Kidney (tissue), 14 donors: ENCODE measurements around the gene DPP3. TPM values are rescaled to one million over a fixed set of nuclear protein-coding genes. Genes with fewer than 3 reads are reported as not detected.

Experiments
- DNase-seq, 5 donors: peaks; one replicate each; pipeline ENCODE4 v3.0.0-alpha.2; 2013 to 2020
- FAIRE-seq: peaks from 2 replicates; lab custom pipeline; 2012; peaks lifted over from hg19 to GRCh38; lab: Jason Lieb, UNC
- H3K27ac ChIP-seq, 2 donors: one replicate each; pipeline ENCODE4 v1.7.0; 2013; ENCODE audit warnings: low read depth in 2 of 2, low read length in 2 of 2, inconsistent platforms in 1 of 2
- H3K27me3 ChIP-seq: one replicate; pipeline ENCODE4 v1.7.1; 2013; ENCODE audit warnings: low read length, inconsistent platforms; ENCODE audit not compliant: control insufficient read depth, insufficient read depth
- H3K36me3 ChIP-seq, 3 donors: one replicate each; pipeline versions ENCODE4 v1.7.0 to v1.7.1; 2013; ENCODE audit warnings: low read length in 3 of 3, control low read depth in 1 of 3, inconsistent platforms in 1 of 3; ENCODE audit not compliant: insufficient read depth in 3 of 3, control insufficient read depth in 2 of 3
- H3K4me1 ChIP-seq, 3 donors: one replicate each; pipeline versions ENCODE4 v1.7.0 to v1.7.1; 2013; ENCODE audit warnings: low read length in 3 of 3, inconsistent platforms in 1 of 3, low read depth in 1 of 3; ENCODE audit not compliant: control insufficient read depth in 2 of 3, insufficient read depth in 2 of 3
- H3K4me3 ChIP-seq, 3 donors: one replicate each; pipeline versions ENCODE4 v1.7.0 to v1.8.1; 2013; ENCODE audit warnings: low read length in 3 of 3, control low read depth in 1 of 3, inconsistent platforms in 1 of 3
- H3K9ac ChIP-seq, 3 donors: one replicate each; pipeline versions ENCODE4 v1.7.0 to v1.7.1; 2013; ENCODE audit warnings: low read length in 3 of 3, control low read depth in 1 of 3, inconsistent platforms in 1 of 3
- H3K9me3 ChIP-seq, 3 donors: one replicate each; pipeline versions ENCODE4 v1.7.0 to v1.7.1; 2013; ENCODE audit warnings: low read length in 3 of 3, control low read depth in 1 of 3, inconsistent platforms in 1 of 3; ENCODE audit not compliant: control insufficient read depth in 2 of 3, insufficient read depth in 1 of 3
- intact Hi-C: fragments of 100-400 bp; cut with DNase I; formaldehyde crosslinking; loops from one replicate; pipeline ENCODE4 v1.11.1; 2022
- polyA plus RNA-seq: library from polyadenylated mRNA; stranded (reverse); fragments of 350-450 nt; fragmentation: Illumina TruSeq; extraction: RNeasy Lipid Tissue Mini Kit (QIAGEN cat#74804); gene quantifications from one replicate; pipeline ENCODE4 v1.2.3, GENCODE V29; 2014; ENCODE audit warnings: low read depth, low replicate concordance; ENCODE audit not compliant: insufficient read depth
- total RNA-seq: library from RNA; stranded (reverse); fragmentation: NEBNext Ultra II Directional; extraction: Animal tissue kit (Norgen Biotek cat#: 25700); gene quantifications from one replicate; pipeline ENCODE4 v1.2.1, GENCODE V29; 2021
- TF ChIP-seq, protein P1 (sequence below): IDR thresholded peaks from 3 replicates; pipeline ENCODE4 v1.5.1; 2012; ENCODE audit warnings: mild to moderate bottlenecking, moderate library complexity, borderline replicate concordance; ENCODE audit not compliant: insufficient read depth; ENCODE audit errors: extremely low read depth
- donor health status: control.
- donor health status: control.
- donor health status: control.
- donor health status: control.
- donor health status: control.
- donor health status: DM: yes; HTN: yes; CAD: no.
- donor health status: Normal renal cell carcinoma (clear cell type).

The DPP3 gene
- total and polyA plus RNA-seq, 2 donors from 2014 or later, result 32.9 to 41.7 TPM

GRCh38 chr11:66473608-66474515 lies 6.4 kb upstream of the DPP3 start:
- Histone ChIP-seq H3K4me3 (no peak overlapping the region), H3K4me1 (peaks cover 0 to 2% (median 0%) of the 10 kb centered on the region in 3 donors), H3K27ac (no peak overlapping the region), H3K9me3 (no peaks in the 10 kb centered on the region), H3K27me3 (no peaks in the 10 kb centered on the region), H3K36me3 (peaks cover 0 to 6% (median 5%) of the 10 kb centered on the region in 3 donors), H3K9ac (no peak overlapping the region)
- no peak for FAIRE-seq
- no peak for DNase-seq
- TF ChIP-seq, protein P1, sequence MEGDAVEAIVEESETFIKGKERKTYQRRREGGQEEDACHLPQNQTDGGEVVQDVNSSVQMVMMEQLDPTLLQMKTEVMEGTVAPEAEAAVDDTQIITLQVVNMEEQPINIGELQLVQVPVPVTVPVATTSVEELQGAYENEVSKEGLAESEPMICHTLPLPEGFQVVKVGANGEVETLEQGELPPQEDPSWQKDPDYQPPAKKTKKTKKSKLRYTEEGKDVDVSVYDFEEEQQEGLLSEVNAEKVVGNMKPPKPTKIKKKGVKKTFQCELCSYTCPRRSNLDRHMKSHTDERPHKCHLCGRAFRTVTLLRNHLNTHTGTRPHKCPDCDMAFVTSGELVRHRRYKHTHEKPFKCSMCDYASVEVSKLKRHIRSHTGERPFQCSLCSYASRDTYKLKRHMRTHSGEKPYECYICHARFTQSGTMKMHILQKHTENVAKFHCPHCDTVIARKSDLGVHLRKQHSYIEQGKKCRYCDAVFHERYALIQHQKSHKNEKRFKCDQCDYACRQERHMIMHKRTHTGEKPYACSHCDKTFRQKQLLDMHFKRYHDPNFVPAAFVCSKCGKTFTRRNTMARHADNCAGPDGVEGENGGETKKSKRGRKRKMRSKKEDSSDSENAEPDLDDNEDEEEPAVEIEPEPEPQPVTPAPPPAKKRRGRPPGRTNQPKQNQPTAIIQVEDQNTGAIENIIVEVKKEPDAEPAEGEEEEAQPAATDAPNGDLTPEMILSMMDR, result no peak
- intact Hi-C loops, result no loop called here

DNA sequence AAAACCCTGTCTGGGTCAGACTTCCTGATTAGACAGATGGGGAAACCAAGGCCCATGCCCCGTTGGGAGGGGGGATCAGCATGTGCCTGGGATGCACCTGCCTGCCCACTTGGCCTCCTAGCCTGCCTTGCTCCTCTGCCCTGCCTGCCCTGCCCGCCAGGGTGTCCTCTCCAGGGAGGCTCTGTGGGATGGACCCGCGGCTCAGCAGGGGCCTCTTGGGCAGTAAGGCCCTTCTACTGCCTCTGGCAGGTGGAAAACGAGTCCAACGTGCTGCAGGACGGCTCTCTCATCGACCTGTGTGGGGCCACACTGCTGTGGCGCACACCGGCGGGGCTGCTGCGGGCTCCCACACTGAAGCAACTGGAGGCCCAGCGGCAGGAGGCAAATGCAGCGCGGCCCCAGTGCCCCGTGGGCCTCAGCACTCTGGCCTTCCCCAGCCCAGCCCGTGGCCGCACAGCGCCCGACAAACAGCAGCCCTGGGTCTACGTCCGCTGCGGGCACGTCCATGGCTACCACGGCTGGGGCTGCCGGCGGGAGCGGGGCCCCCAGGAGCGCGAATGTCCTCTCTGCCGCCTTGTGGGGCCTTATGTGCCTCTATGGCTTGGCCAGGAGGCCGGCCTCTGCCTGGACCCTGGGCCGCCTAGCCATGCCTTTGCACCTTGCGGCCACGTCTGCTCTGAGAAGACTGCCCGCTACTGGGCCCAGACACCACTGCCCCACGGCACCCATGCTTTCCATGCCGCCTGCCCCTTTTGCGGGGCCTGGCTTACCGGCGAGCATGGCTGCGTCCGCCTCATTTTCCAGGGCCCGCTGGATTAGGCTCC lies 4.7 kb upstream of the DPP3 start:
- Histone ChIP-seq H3K9me3 (no peaks in the 10 kb centered on the region), H3K27me3 (no peaks in the 10 kb centered on the region), H3K4me3 (no peak overlapping the region), H3K27ac (no peak overlapping the region), H3K9ac (no peak overlapping the region), H3K36me3 (peaks cover 0 to 6% (median 5%) of the 10 kb centered on the region in 3 donors), H3K4me1 (peaks cover 0 to 6% (median 6%) of the 10 kb centered on the region in 3 donors)
- no peak for FAIRE-seq
- intact Hi-C loops, result no loop called here
- peak in 1 of 5 donors; percentile 52 for DNase-seq
- TF ChIP-seq, protein P1, result no peak

DNA sequence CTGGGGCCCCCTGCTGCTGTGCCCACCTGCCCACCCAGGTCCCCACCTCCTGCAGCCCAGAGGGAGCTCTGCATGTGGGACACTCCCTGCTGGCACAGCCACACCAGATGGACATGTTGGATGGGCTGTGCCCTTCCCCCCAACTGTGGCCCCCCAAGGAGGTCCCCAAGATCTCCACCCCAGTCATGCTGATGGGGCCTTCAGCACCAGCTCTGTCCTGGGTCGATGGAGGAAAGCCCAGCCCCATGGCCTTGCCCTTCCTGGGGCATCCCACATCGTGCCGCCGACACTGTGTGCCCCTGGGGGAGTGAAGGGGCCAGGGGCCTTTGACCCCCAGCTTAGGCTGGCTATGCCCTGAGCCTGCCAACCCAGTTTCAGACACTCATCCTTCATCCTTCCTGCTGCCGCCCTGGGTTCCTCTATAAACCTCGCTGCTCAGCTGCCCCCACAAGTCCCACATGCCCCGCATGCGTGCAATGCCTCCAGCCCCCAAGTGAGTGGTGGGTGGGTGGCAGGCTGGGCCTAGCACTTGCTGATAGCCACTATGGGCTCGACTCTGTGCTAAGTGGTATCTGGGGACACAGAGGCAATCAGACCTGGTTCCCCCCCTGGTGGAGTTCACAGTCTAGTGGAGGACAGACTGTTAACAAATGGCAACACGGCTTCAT lies 3.9 kb upstream of the DPP3 start:
- Histone ChIP-seq H3K4me3 (no peak overlapping the region), H3K36me3 (peaks cover 0 to 6% (median 5%) of the 10 kb centered on the region in 3 donors), H3K27me3 (no peaks in the 10 kb centered on the region), H3K9ac (no peak overlapping the region), H3K27ac (no peak overlapping the region), H3K4me1 (peaks cover 0 to 10% (median 9%) of the 10 kb centered on the region in 3 donors), H3K9me3 (no peaks in the 10 kb centered on the region)
- FAIRE-seq (no peak), DNase-seq (peak in 1 of 5 donors; percentile 62)
- TF ChIP-seq, protein P1, result no peak
- intact Hi-C loops, result no loop called here
